DND-41 (cell line): ENCODE results near the gene ARPC2.
A peak's percentile ranks its signal among the peaks of the same experiment; 100 is the strongest.

Source experiments
- ATAC-seq: fragments of 200-7000 bp; cut with Tn5 transposase; 3 replicates; pipeline ENCODE4 v1.9.1; 2021; ENCODE audit warnings: low read depth; ENCODE audit not compliant: insufficient read depth
- DNase-seq: peaks from one replicate; pipeline ENCODE4 v3.0.0-alpha.2; 2020
- H2AFZ ChIP-seq: 2 replicates; pipeline ENCODE4 v1.6.0; 2012; ENCODE audit warnings: low read depth, low read length
- H3K27ac ChIP-seq: 2 replicates; pipeline ENCODE4 v1.5.1; 2012; ENCODE audit warnings: low read length, inconsistent platforms
- H3K27me3 ChIP-seq: fragments of 200-600 bp; sonication (generic); 2 replicates; pipeline ENCODE4 v1.6.0; 2012; ENCODE audit warnings: low read length, mild to moderate bottlenecking, inconsistent platforms; ENCODE audit not compliant: insufficient read depth, poor library complexity
- H3K36me3 ChIP-seq: 2 replicates; pipeline ENCODE4 v1.5.1; 2012; ENCODE audit warnings: low read length, inconsistent platforms; ENCODE audit not compliant: insufficient read depth
- H3K4me1 ChIP-seq: 2 replicates; pipeline ENCODE4 v1.5.1; 2012; ENCODE audit warnings: mild to moderate bottlenecking, low read length; ENCODE audit not compliant: insufficient read depth
- H3K4me2 ChIP-seq: 2 replicates; pipeline ENCODE4 v1.6.0; 2012; ENCODE audit warnings: mild to moderate bottlenecking, moderate library complexity, low read length, inconsistent platforms; ENCODE audit not compliant: insufficient read depth
- H3K4me3 ChIP-seq, 2 experiments: fragments of 200-600 bp in 1 of 2; shearing (Covaris generic) in 1 of 2; 2 replicates each; pipeline ENCODE4 v1.5.1; 2012 to 2016; ENCODE audit warnings: inconsistent platforms in 2 of 2, low read length in 2 of 2, mild to moderate bottlenecking in 2 of 2, low read depth in 1 of 2, moderate library complexity in 1 of 2
- H3K79me2 ChIP-seq: 2 replicates; pipeline ENCODE4 v1.6.0; 2012; ENCODE audit warnings: low read length, inconsistent platforms; ENCODE audit not compliant: insufficient read depth
- H3K9ac ChIP-seq: 2 replicates; pipeline ENCODE4 v1.6.0; 2012; ENCODE audit warnings: low read depth, mild to moderate bottlenecking, inconsistent platforms, low read length, moderate library complexity
- H3K9me3 ChIP-seq: 2 replicates; pipeline ENCODE4 v1.5.1; 2012; ENCODE audit warnings: low read length, moderate library complexity, mild to moderate bottlenecking, inconsistent platforms; ENCODE audit not compliant: insufficient read depth, severe bottlenecking
- H4K20me1 ChIP-seq: 2 replicates; pipeline ENCODE4 v1.6.0; 2012; ENCODE audit warnings: low read length; ENCODE audit not compliant: insufficient read depth
- EZH2 ChIP-seq: IDR thresholded peaks from 3 replicates; pipeline ENCODE4 v1.6.1; 2012; ENCODE audit warnings: borderline replicate concordance, low read depth, mild to moderate bottlenecking, moderate library complexity, low read length, inconsistent platforms; ENCODE audit not compliant: severe bottlenecking
- TF ChIP-seq, protein P1 (sequence below): IDR thresholded peaks from 2 replicates; pipeline ENCODE4 v1.5.1; 2012; ENCODE audit warnings: borderline replicate concordance, low read length, moderate library complexity, mild to moderate bottlenecking; ENCODE audit not compliant: poor library complexity, severe bottlenecking; ENCODE audit errors: extremely low read depth

ARPC2 gene

DNA sequence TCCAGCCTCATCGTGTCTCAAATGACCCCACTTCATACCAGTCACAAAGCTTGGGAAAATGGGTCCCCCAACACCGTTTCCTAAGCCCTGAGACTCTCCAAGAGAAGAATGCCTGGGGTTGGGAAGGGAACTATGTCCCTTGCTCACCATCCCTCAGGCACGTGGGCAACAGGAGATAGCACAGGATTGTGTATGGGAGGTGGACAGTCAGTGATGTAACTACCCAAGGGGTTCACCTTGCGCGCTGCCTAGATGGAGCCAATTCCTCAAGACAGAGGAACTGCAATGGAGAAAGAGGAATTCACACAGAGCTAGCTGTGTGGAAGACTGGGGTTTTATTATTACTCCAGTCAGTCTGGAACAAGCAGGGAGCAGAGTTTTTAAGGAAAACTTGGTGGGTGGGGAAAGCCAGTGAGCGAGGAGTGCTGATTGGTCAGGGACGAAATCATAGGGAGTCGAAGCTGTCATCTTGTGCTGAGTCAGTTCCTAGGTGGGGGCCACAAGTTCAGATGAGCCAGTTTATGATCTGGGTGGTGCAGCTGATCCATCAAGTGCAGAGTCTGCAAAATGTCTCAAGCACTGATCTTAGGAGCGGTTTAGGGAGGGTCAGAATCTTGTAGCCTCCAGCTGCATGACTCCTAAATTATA is 36.4 kb upstream of the ARPC2 start:
- DNase-seq: no peak
- no peak overlapping the region for H3K9ac ChIP-seq
- TF ChIP-seq, protein P1, sequence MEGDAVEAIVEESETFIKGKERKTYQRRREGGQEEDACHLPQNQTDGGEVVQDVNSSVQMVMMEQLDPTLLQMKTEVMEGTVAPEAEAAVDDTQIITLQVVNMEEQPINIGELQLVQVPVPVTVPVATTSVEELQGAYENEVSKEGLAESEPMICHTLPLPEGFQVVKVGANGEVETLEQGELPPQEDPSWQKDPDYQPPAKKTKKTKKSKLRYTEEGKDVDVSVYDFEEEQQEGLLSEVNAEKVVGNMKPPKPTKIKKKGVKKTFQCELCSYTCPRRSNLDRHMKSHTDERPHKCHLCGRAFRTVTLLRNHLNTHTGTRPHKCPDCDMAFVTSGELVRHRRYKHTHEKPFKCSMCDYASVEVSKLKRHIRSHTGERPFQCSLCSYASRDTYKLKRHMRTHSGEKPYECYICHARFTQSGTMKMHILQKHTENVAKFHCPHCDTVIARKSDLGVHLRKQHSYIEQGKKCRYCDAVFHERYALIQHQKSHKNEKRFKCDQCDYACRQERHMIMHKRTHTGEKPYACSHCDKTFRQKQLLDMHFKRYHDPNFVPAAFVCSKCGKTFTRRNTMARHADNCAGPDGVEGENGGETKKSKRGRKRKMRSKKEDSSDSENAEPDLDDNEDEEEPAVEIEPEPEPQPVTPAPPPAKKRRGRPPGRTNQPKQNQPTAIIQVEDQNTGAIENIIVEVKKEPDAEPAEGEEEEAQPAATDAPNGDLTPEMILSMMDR: no peak
- no peak for TF ChIP-seq EZH2

DNA sequence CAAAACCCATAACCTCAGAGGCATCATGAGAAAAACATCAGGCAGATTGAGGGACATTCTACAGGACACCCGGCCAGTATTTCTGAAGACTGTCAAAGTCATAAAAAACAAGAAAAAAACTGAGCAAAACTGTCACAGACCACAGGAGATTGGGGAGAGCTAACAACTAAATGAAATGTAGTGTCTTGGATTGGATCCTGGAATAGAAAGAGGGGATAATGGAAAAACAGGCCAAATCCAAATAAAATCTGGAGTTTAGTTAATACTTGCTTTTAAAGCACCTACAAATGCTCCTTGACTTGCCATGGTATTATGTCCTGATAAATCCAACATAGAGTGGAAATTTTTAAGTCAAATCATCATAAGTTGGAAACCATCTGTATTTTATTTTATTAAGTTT is 32.7 kb upstream of the ARPC2 start:
- no peaks in the 10 kb centered on the region for H3K9me3 ChIP-seq
- TF ChIP-seq EZH2: no peak
- TF ChIP-seq, protein P1: no peak
- no peak overlapping the region for H3K9ac ChIP-seq
- H3K4me1 ChIP-seq: peaks cover 6% of the 10 kb centered on the region
- peaks cover 9% of the 10 kb centered on the region for H3K27me3 ChIP-seq
- no peaks in the 10 kb centered on the region for H3K79me2 ChIP-seq
- H3K4me2 ChIP-seq: no peak overlapping the region
- ATAC-seq: no peak
- no peak for DNase-seq
- no peak overlapping the region for H3K4me3 ChIP-seq
- no peak overlapping the region for H3K27ac ChIP-seq
- no peaks in the 10 kb centered on the region for H3K36me3 ChIP-seq
- no peak overlapping the region for H2AFZ ChIP-seq
- no peaks in the 10 kb centered on the region for H4K20me1 ChIP-seq

More for the DNA sequence above, 36.4 kb upstream of the ARPC2 start:
- H3K4me2 ChIP-seq: no peak overlapping the region
- no peak overlapping the region for H3K4me3 ChIP-seq
- no peaks in the 10 kb centered on the region for H3K36me3 ChIP-seq
- no peaks in the 10 kb centered on the region for H3K79me2 ChIP-seq
- ATAC-seq: no peak
- no peak overlapping the region for H2AFZ ChIP-seq
- H4K20me1 ChIP-seq: no peaks in the 10 kb centered on the region
- H3K9me3 ChIP-seq: no peaks in the 10 kb centered on the region
- no peaks in the 10 kb centered on the region for H3K4me1 ChIP-seq
- H3K27ac ChIP-seq: no peak overlapping the region
- peaks cover 9% of the 10 kb centered on the region for H3K27me3 ChIP-seq

DNA sequence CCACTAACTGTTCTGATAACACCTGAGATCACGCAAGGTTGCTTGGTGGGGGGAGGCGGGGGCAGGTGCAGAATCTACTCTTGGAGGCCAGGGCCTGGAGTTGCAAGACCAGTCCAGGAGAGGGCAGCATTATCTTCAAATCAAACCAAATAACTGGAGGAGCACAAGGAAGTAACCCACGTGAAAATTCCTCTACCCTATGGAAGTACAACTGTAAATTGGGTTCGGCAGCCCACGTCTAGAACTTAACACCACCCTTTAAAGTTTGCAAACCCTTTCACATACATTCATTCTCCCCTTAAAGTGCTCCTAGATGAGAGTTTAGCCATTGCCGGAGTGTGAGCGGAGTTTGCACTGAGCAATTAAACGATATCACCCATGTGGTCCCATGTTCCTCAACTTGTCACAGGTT is 30.6 kb upstream of the ARPC2 start:
- peak overlapping the region; percentile 41; the same call in 1 of the 2 replicates for H3K4me2 ChIP-seq

More for the DNA sequence above, 30.6 kb upstream of the ARPC2 start:
- Histone ChIP-seq H3K4me3 (no peak overlapping the region), H3K36me3 (no peaks in the 10 kb centered on the region), H3K9me3 (no peaks in the 10 kb centered on the region), H3K9ac (no peak overlapping the region), H3K27ac (no peak overlapping the region), H3K4me1 (peaks cover 6% of the 10 kb centered on the region), H2AFZ (peak overlapping the region; percentile 81), H4K20me1 (no peaks in the 10 kb centered on the region), H3K27me3 (peaks cover 4% of the 10 kb centered on the region), H3K79me2 (no peaks in the 10 kb centered on the region)
- peak; percentile 97 for ATAC-seq
- no peak for TF ChIP-seq EZH2
- TF ChIP-seq, protein P1: peak; percentile 92
- DNase-seq: peak; percentile 75
